Neuronal stem cell (in vitro differentiated cells): Measurements from ENCODE around the gene USP46.
A peak's percentile ranks its signal among the peaks of the same experiment; 100 is the strongest.

ENCODE experiments used
- DNase-seq: peaks from one replicate; pipeline ENCODE4 v3.0.0-alpha.2; 2013; ENCODE audit warnings: low spot score
- H2AFZ ChIP-seq: one replicate; pipeline ENCODE4 v1.6.1; 2013; ENCODE audit warnings: mild to moderate bottlenecking, low read length, inconsistent platforms
- H2AK5ac ChIP-seq: 2 replicates; pipeline ENCODE4 v1.6.1; 2013; ENCODE audit warnings: low read depth, mild to moderate bottlenecking, inconsistent platforms, low read length, moderate library complexity, mixed read lengths
- H2BK120ac ChIP-seq: 2 replicates; pipeline ENCODE4 v1.6.1; 2013; ENCODE audit warnings: low read depth, mild to moderate bottlenecking, inconsistent platforms, low read length, moderate library complexity, mixed read lengths
- H2BK12ac ChIP-seq: one replicate; pipeline ENCODE4 v1.6.1; 2013; ENCODE audit warnings: low read length, inconsistent platforms
- H2BK15ac ChIP-seq: 2 replicates; pipeline ENCODE4 v1.6.1; 2013; ENCODE audit warnings: mild to moderate bottlenecking, low read length, inconsistent platforms, mixed read lengths
- H2BK5ac ChIP-seq: one replicate; pipeline ENCODE4 v1.6.1; 2013; ENCODE audit warnings: inconsistent platforms, mild to moderate bottlenecking, low read length, moderate library complexity
- H3K14ac ChIP-seq: one replicate; pipeline ENCODE4 v1.6.1; 2013; ENCODE audit warnings: low read length, inconsistent platforms
- H3K18ac ChIP-seq: 2 replicates; pipeline ENCODE4 v1.6.1; 2013; ENCODE audit warnings: low read length, inconsistent platforms
- H3K23ac ChIP-seq: 2 replicates; pipeline ENCODE4 v1.6.1; 2013; ENCODE audit warnings: low read depth, mild to moderate bottlenecking, mixed read lengths, low read length, inconsistent platforms; ENCODE audit not compliant: poor library complexity
- H3K27ac ChIP-seq: replicated peaks from 3 replicates; pipeline ENCODE4 v1.5.1; 2013; ENCODE audit warnings: low read length, inconsistent platforms
- H3K27me3 ChIP-seq, 3 experiments: 2 replicates each; pipeline ENCODE4 v1.6.1; 2013; ENCODE audit warnings: low read length in 3 of 3, mild to moderate bottlenecking in 2 of 3, inconsistent platforms in 1 of 3, low read depth in 1 of 3, mixed read lengths in 1 of 3, moderate library complexity in 1 of 3; ENCODE audit not compliant: control insufficient read depth in 3 of 3, insufficient read depth in 3 of 3
- H3K36me3 ChIP-seq, 2 donors: replicated peaks in 1 of 2; 2 replicates each; pipeline ENCODE4 v1.6.1; 2013; ENCODE audit warnings: low read length in 2 of 2; ENCODE audit not compliant: control insufficient read depth in 2 of 2, insufficient read depth in 2 of 2
- H3K4ac ChIP-seq: 2 replicates; pipeline ENCODE4 v1.6.1; 2013; ENCODE audit warnings: inconsistent platforms, mild to moderate bottlenecking, low read length, moderate library complexity
- H3K4me1 ChIP-seq, 2 donors: 1 replicate in 1 of 2; 2 replicates in 1 of 2; pipeline ENCODE4 v1.6.1; 2013; ENCODE audit warnings: low read length in 2 of 2, low read depth in 1 of 2; ENCODE audit not compliant: control insufficient read depth in 2 of 2, insufficient read depth in 1 of 2
- H3K4me2 ChIP-seq: one replicate; pipeline ENCODE4 v1.6.1; 2013; ENCODE audit warnings: mild to moderate bottlenecking, low read length, inconsistent platforms; ENCODE audit not compliant: insufficient read depth, poor library complexity, severe bottlenecking
- H3K4me3 ChIP-seq, 2 donors: 2 replicates each; pipeline ENCODE4 v1.5.1; 2013; ENCODE audit warnings: low read length in 2 of 2, mild to moderate bottlenecking in 2 of 2, inconsistent platforms in 1 of 2, moderate library complexity in 1 of 2
- H3K79me1 ChIP-seq: one replicate; pipeline ENCODE4 v1.6.1; 2013; ENCODE audit warnings: low read depth, mild to moderate bottlenecking, inconsistent platforms, low read length, moderate library complexity
- H3K9ac ChIP-seq: one replicate; pipeline ENCODE4 v1.6.1; 2013; ENCODE audit warnings: mild to moderate bottlenecking, low read depth, low read length, inconsistent platforms; ENCODE audit not compliant: poor library complexity
- H3K9me3 ChIP-seq, 2 donors: replicated peaks in 1 of 2; 2 replicates each; pipeline versions ENCODE3 to v1.6.1; 2013; ENCODE audit warnings: low read length in 2 of 2, mild to moderate bottlenecking in 2 of 2, inconsistent platforms in 1 of 2, low read depth in 1 of 2, mixed read lengths in 1 of 2, moderate library complexity in 1 of 2; ENCODE audit not compliant: control insufficient read depth in 2 of 2, insufficient read depth in 1 of 2
- H4K8ac ChIP-seq: one replicate; pipeline ENCODE4 v1.6.1; 2013; ENCODE audit warnings: low read depth, mild to moderate bottlenecking, inconsistent platforms, low read length, moderate library complexity
- H4K91ac ChIP-seq: one replicate; pipeline ENCODE4 v1.6.1; 2013; ENCODE audit warnings: low read length, low read depth, mild to moderate bottlenecking, inconsistent platforms; ENCODE audit not compliant: poor library complexity
- WGBS, 2 donors: extraction: QIAGEN DNeasy Blood & Tissue Kit; methylation state at CpG; one replicate each; pipeline ENCODE4 v1.1.7; 2013; ENCODE audit warnings: missing lambda C conversion rate in 2 of 2, mixed read lengths in 1 of 2; ENCODE audit not compliant: insufficient read length in 2 of 2, insufficient replicate concordance in 1 of 2; ENCODE audit errors: extremely low coverage in 2 of 2; 5-methylcytosine and 5-hydroxymethylcytosine counted together

The USP46 gene

GRCh38 chr4:52555356-52555716 is 103.8 kb downstream of the USP46 start:
- Histone ChIP-seq H2BK5ac (no peak overlapping the region), H3K4ac (no peak overlapping the region), H2AK5ac (no peak overlapping the region), H3K4me2 (no peak overlapping the region), H2BK15ac (no peak overlapping the region), H3K4me1 (peaks cover 3 to 11% of the 10 kb centered on the region in 2 donors), H3K27me3 (no peaks in the 10 kb centered on the region), H2AFZ (peak overlapping the region; percentile 48), H3K36me3 (no peaks in the 10 kb centered on the region), H4K8ac (no peak overlapping the region), H4K91ac (no peak overlapping the region), H3K18ac (no peak overlapping the region), H3K4me3 (no peak overlapping the region), H3K14ac (no peak overlapping the region), H2BK120ac (no peak overlapping the region), H3K79me1 (no peaks in the 10 kb centered on the region), H3K23ac (no peak overlapping the region), H3K27ac (peak overlapping the region; percentile 67), H3K9ac (no peak overlapping the region), H2BK12ac (no peak overlapping the region), H3K9me3 (no peaks in the 10 kb centered on the region)
- WGBS, 2 donors, result no CpG with 5 or more reads among the region's 7 CpGs
- DNase-seq, result peak; percentile 47

GRCh38 chr4:52554612-52555355 is 104.3 kb downstream of the USP46 start:
- DNase-seq, result peak; percentile 37
- H3K4me2 ChIP-seq, result no peak overlapping the region
- WGBS, 2 donors, result no CpG with 5 or more reads among the region's 5 CpGs

GRCh38 chr4:52552778-52553177 is 106.3 kb downstream of the USP46 start:
- Histone ChIP-seq H3K9ac (no peak overlapping the region), H3K79me1 (no peaks in the 10 kb centered on the region), H2BK12ac (no peak overlapping the region), H2BK15ac (no peak overlapping the region), H3K27ac (no peak overlapping the region), H3K14ac (no peak overlapping the region), H3K4me2 (no peak overlapping the region), H3K36me3 (no peaks in the 10 kb centered on the region), H3K4me1 (peaks cover 5 to 15% of the 10 kb centered on the region in 2 donors), H4K8ac (no peak overlapping the region), H4K91ac (no peak overlapping the region), H3K27me3 (no peaks in the 10 kb centered on the region), H3K4ac (no peak overlapping the region), H2BK5ac (no peak overlapping the region), H2AFZ (no peak overlapping the region), H3K23ac (no peak overlapping the region), H2AK5ac (no peak overlapping the region), H3K4me3 (no peak overlapping the region), H3K9me3 (peaks cover 0 to 4% of the 10 kb centered on the region in 2 donors), H2BK120ac (no peak overlapping the region), H3K18ac (peak overlapping the region; percentile 69)
- no CpG with 5 or more reads among the region's 5 CpGs for WGBS, 2 donors
- no peak for DNase-seq

More at GRCh38 chr4:52554612-52555355, 104.3 kb downstream of the USP46 start:
- Histone ChIP-seq H3K4me1 (peaks cover 5 to 15% of the 10 kb centered on the region in 2 donors), H2AK5ac (no peak overlapping the region), H3K4ac (no peak overlapping the region), H3K9ac (no peak overlapping the region), H2BK5ac (no peak overlapping the region), H4K8ac (no peak overlapping the region), H3K18ac (no peak overlapping the region), H2BK15ac (no peak overlapping the region), H3K27ac (peak overlapping the region; percentile 67), H3K79me1 (no peaks in the 10 kb centered on the region), H2BK12ac (no peak overlapping the region), H2BK120ac (no peak overlapping the region), H2AFZ (peak overlapping the region; percentile 48), H3K4me3 (no peak overlapping the region), H3K23ac (no peak overlapping the region), H4K91ac (no peak overlapping the region), H3K14ac (no peak overlapping the region), H3K9me3 (no peaks in the 10 kb centered on the region), H3K27me3 (no peaks in the 10 kb centered on the region), H3K36me3 (no peaks in the 10 kb centered on the region)

GRCh38 chr4:52551487-52551886 is 107.6 kb downstream of the USP46 start:
- H4K91ac ChIP-seq, result no peak overlapping the region

More at GRCh38 chr4:52551487-52551886, 107.6 kb downstream of the USP46 start:
- Histone ChIP-seq H3K27ac (no peak overlapping the region), H3K4me1 (peaks cover 5 to 15% of the 10 kb centered on the region in 2 donors), H3K14ac (no peak overlapping the region), H3K4me2 (no peak overlapping the region), H3K9me3 (peaks cover 0 to 4% of the 10 kb centered on the region in 2 donors), H3K79me1 (no peaks in the 10 kb centered on the region), H2BK120ac (no peak overlapping the region), H3K4ac (no peak overlapping the region), H2BK12ac (no peak overlapping the region), H2AFZ (no peak overlapping the region), H3K9ac (no peak overlapping the region), H2AK5ac (no peak overlapping the region), H4K8ac (no peak overlapping the region), H2BK15ac (no peak overlapping the region), H2BK5ac (no peak overlapping the region), H3K36me3 (no peaks in the 10 kb centered on the region), H3K23ac (no peak overlapping the region), H3K4me3 (no peak overlapping the region), H3K27me3 (no peaks in the 10 kb centered on the region), H3K18ac (peak overlapping the region; percentile 30)
- no CpG with 5 or more reads among the region's 1 CpG for WGBS, 2 donors
- no peak for DNase-seq
